ENCODE results near the gene RIT2.

- TF ChIP-seq CTCF (IDR thresholded peaks at IDR 0.05) = no peak
- TF ChIP-seq EZH2 (IDR thresholded peaks at IDR 0.05) = no peak
Observed at GRCh38 chr18:42756214-42756613, 359.3 kb downstream of the RIT2 start.
